CD8-positive, alpha-beta memory T cell (primary cell): ENCODE measurements around the gene THSD7A. TPM values are rescaled to one million over a fixed set of nuclear protein-coding genes. Genes with fewer than 3 reads are reported as not detected.

ENCODE experiments used
- CTCF ChIA-PET: fragments of 350-600 bp; sonication (Branson Sonifier 250); formaldehyde crosslinking; loops from one replicate; lab custom pipeline; 2021; ENCODE audit warnings: antibody characterized with exemption; lab: Charles Lee
- POLR2A ChIA-PET: fragments of 350-600 bp; sonication (Branson Sonifier 250); formaldehyde crosslinking; loops from one replicate; lab custom pipeline; 2021; ENCODE audit warnings: antibody characterized with exemption; lab: Charles Lee
- DNase-seq, 5 donors: peaks; one replicate each; pipeline versions ENCODE4 v3.0.0 to v3.0.0-alpha.2; 2020 to 2022; ENCODE audit warnings: mixed read lengths in 1 of 5
- H3K27ac ChIP-seq: one replicate; pipeline ENCODE4 v1.7.0; 2013; ENCODE audit warnings: low read depth, mild to moderate bottlenecking, low read length, moderate library complexity
- H3K27me3 ChIP-seq: 2 replicates; pipeline ENCODE4 v1.7.0; 2013; ENCODE audit warnings: low read length, mild to moderate bottlenecking; ENCODE audit not compliant: insufficient read depth, poor library complexity, severe bottlenecking
- H3K36me3 ChIP-seq: 2 replicates; pipeline ENCODE4 v1.7.0; 2013; ENCODE audit warnings: mild to moderate bottlenecking, low read length, moderate library complexity; ENCODE audit not compliant: insufficient read depth
- H3K4me1 ChIP-seq: 2 replicates; pipeline ENCODE4 v1.7.0; 2013; ENCODE audit warnings: mild to moderate bottlenecking, low read length, moderate library complexity; ENCODE audit not compliant: insufficient read depth
- H3K4me3 ChIP-seq: 2 replicates; pipeline ENCODE4 v1.7.0; 2013; ENCODE audit warnings: mild to moderate bottlenecking, low read length
- H3K9me3 ChIP-seq: 2 replicates; pipeline ENCODE4 v1.7.0; 2013; ENCODE audit warnings: mild to moderate bottlenecking, low read length
- H3K27ac Mint-ChIP-seq, 8 donors: one replicate each; pipeline ENCODE4 v1.8.0; 2020 to 2021; ENCODE audit warnings: mixed read lengths in 8 of 8, mild to moderate bottlenecking in 6 of 8, inconsistent platforms in 3 of 8, moderate library complexity in 3 of 8
- H3K27me3 Mint-ChIP-seq, 2 donors: one replicate each; pipeline ENCODE4 v1.8.0; 2020 to 2021; ENCODE audit warnings: mixed read lengths in 2 of 2, mild to moderate bottlenecking in 1 of 2, moderate library complexity in 1 of 2
- H3K36me3 Mint-ChIP-seq, 3 donors: one replicate each; pipeline ENCODE4 v1.8.0; 2020 to 2021; ENCODE audit warnings: mixed read lengths in 3 of 3, inconsistent platforms in 1 of 3, mild to moderate bottlenecking in 1 of 3
- H3K4me1 Mint-ChIP-seq, 3 donors: one replicate each; pipeline ENCODE4 v1.8.0; 2020 to 2021; ENCODE audit warnings: mixed read lengths in 3 of 3, inconsistent platforms in 1 of 3, mild to moderate bottlenecking in 1 of 3
- H3K4me3 Mint-ChIP-seq, 7 donors: one replicate each; pipeline ENCODE4 v1.8.0; 2020 to 2021; ENCODE audit warnings: mixed read lengths in 7 of 7, mild to moderate bottlenecking in 6 of 7, moderate library complexity in 4 of 7, inconsistent platforms in 2 of 7
- H3K9me3 Mint-ChIP-seq, 5 donors: one replicate each; pipeline ENCODE4 v1.8.0; 2020 to 2022; ENCODE audit warnings: mixed read lengths in 5 of 5, mild to moderate bottlenecking in 3 of 5, moderate library complexity in 2 of 5, inconsistent platforms in 1 of 5
- polyA plus RNA-seq: library from polyadenylated mRNA; unstranded; fragments of 300-500 nt; fragmentation: Illumina TruSeq; gene quantifications from one replicate; pipeline ENCODE4 v1.2.3, GENCODE V29; 2021
- total RNA-seq, 2 experiments: library from RNA; stranded (reverse); gene quantifications; one replicate each; pipeline ENCODE4 v1.2.3, GENCODE V29; 2021

The THSD7A gene
- total and polyA plus RNA-seq, 3 experiments from 2014 or later, result not detected

DNA sequence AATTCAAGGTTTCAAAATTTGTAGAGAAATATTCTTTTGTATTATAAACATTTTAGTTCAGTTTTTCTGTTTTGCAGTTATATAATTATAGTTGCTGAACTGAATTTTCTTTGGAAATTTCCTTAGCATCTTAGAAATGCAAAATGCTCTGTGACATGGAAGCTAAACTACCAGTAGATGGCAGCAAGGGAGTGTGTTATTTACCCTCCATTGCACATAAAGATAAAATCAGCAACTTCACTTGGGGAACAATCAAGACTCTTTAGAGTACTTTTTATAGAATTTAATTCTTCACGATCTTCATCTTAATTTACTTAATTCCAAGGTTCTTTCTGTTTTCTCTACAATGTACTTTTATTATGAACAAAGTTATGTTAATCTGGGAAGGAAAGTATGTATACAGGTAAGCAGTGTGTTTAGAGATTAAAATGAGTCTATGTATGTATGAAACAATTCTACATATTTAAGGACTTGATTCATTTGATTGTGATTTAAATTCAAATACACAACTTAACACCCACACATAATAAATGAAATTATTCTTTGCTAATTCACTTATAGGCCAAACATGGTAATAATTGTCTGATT, 404.2 kb downstream of the THSD7A start:
- Histone ChIP-seq H3K36me3 (no peaks in the 10 kb centered on the region), H3K4me3 (no peak overlapping the region), H3K4me1 (no peaks in the 10 kb centered on the region), H3K27me3 (no peaks in the 10 kb centered on the region), H3K9me3 (no peaks in the 10 kb centered on the region), H3K27ac (no peak overlapping the region)
- DNase-seq, result no peak
- H3K4me1 Mint-ChIP-seq, result no peaks in the 10 kb centered on the region
- no peaks in the 10 kb centered on the region for H3K9me3 Mint-ChIP-seq
- H3K27me3 Mint-ChIP-seq, result no peaks in the 10 kb centered on the region
- no peak overlapping the region for H3K27ac Mint-ChIP-seq
- CTCF ChIA-PET, result no interaction called here
- POLR2A ChIA-PET, result no interaction called here
- H3K36me3 Mint-ChIP-seq, result no peaks in the 10 kb centered on the region
- no peak overlapping the region for H3K4me3 Mint-ChIP-seq

DNA sequence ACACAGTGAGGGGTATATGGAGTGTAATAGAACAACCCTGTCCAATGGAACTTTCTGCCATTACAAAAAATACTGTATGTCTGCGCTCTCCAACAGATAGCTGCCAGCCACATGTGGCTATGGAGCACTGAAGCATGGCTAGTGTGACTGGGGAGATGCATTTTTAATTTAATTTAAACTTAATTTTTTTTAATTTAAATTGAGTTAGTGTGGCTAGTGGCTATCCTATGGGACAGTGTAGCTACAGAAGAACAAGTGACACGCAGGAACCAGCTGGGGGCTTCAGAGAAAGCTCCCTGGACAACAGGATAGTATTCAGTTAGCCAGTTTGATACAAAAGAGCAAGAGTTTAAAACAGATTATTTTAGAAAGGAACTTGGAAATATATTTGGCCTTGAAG, 408.0 kb downstream of the THSD7A start:
- Histone ChIP-seq H3K4me1 (no peaks in the 10 kb centered on the region), H3K27ac (no peak overlapping the region), H3K27me3 (no peaks in the 10 kb centered on the region), H3K36me3 (no peaks in the 10 kb centered on the region), H3K4me3 (no peak overlapping the region), H3K9me3 (no peaks in the 10 kb centered on the region)
- no peak overlapping the region for H3K27ac Mint-ChIP-seq
- H3K36me3 Mint-ChIP-seq, result no peaks in the 10 kb centered on the region
- H3K4me3 Mint-ChIP-seq, result no peak overlapping the region
- peaks cover 0 to 11% (median 4%) of the 10 kb centered on the region in 5 donors for H3K9me3 Mint-ChIP-seq
- DNase-seq, result no peak
- POLR2A ChIA-PET, result no interaction called here
- CTCF ChIA-PET, result no interaction called here
- no peaks in the 10 kb centered on the region for H3K27me3 Mint-ChIP-seq
- H3K4me1 Mint-ChIP-seq, result no peaks in the 10 kb centered on the region

DNA sequence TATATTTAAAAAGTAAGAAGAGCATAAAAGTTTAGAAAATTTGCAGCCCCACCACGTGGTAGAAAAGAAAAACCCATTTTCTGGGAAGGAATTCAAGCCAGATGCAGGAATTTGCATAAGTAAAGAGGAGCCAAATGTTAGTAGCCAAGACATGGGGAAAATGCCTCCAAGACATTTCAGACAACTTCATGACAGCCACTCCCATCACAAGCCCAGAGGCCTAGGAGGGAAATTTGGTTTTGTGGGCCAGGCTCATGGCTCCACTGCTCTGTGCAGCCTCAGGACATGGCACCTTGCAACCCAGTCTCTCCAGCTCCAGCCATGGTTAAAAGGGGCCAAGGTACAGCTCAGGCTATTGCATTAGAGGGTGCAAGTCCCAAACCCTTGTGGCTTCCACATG, 411.9 kb downstream of the THSD7A start:
- no peak overlapping the region for H3K4me3 Mint-ChIP-seq
- DNase-seq, result no peak
- no peaks in the 10 kb centered on the region for H3K36me3 ChIP-seq

DNA sequence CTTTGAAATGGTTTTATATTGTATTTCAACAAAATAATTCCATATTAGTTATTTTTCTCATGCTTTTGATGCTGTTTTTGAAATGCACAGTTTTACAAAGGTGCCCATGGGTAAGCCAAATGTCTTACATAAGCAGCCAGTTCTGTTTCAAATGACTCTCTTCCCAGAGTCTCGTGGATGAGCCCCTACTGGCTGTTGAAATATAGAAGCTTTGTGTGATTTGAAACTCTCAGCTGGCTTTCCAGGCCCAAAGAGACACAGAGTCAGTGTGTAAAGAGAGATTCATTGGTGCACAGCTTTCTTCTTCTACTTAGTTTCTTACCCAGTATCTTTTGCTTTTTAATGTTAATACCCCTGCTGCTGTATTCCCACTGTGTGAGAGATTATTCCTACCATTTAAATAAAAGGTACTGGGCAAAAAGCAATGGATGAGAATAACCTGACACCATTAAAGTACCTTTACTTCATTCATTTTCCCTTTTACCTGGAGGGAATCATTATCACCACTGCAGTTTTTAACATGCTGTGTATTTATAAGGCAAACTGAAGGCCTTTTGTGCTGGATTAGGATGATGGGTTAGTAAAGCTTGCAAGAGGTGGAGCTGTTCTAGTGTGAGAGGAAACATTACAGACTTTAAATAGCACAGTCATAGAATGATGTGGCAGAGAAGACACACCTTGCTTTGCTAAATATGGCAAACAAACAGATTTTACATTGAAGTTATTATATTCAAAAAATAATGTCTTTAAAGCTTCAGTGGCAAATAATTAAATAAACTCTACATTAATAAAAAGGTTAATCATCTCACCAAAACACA, 415.1 kb downstream of the THSD7A start:
- Mint-ChIP-seq H3K27ac (no peak overlapping the region), H3K4me1 (no peaks in the 10 kb centered on the region), H3K27me3 (no peaks in the 10 kb centered on the region), H3K36me3 (no peaks in the 10 kb centered on the region), H3K4me3 (no peak overlapping the region), H3K9me3 (peaks cover 1 to 17% (median 6%) of the 10 kb centered on the region in 5 donors)
- no peaks in the 10 kb centered on the region for H3K9me3 ChIP-seq
- no peaks in the 10 kb centered on the region for H3K4me1 ChIP-seq
- no peaks in the 10 kb centered on the region for H3K27me3 ChIP-seq
- H3K36me3 ChIP-seq, result no peaks in the 10 kb centered on the region
- ChIA-PET POLR2A (no interaction called here), CTCF (no interaction called here)
- H3K4me3 ChIP-seq, result no peak overlapping the region
- H3K27ac ChIP-seq, result no peak overlapping the region
- no peak for DNase-seq

More for the DNA sequence above, 411.9 kb downstream of the THSD7A start:
- CTCF ChIA-PET, result no interaction called here
- no peaks in the 10 kb centered on the region for H3K4me1 ChIP-seq
- Mint-ChIP-seq H3K36me3 (no peaks in the 10 kb centered on the region), H3K9me3 (peaks cover 0 to 11% (median 4%) of the 10 kb centered on the region in 5 donors), H3K4me1 (no peaks in the 10 kb centered on the region), H3K27ac (no peak overlapping the region), H3K27me3 (no peaks in the 10 kb centered on the region)
- no peaks in the 10 kb centered on the region for H3K9me3 ChIP-seq
- no peaks in the 10 kb centered on the region for H3K27me3 ChIP-seq
- POLR2A ChIA-PET, result no interaction called here
- H3K4me3 ChIP-seq, result no peak overlapping the region
- H3K27ac ChIP-seq, result no peak overlapping the region

DNA sequence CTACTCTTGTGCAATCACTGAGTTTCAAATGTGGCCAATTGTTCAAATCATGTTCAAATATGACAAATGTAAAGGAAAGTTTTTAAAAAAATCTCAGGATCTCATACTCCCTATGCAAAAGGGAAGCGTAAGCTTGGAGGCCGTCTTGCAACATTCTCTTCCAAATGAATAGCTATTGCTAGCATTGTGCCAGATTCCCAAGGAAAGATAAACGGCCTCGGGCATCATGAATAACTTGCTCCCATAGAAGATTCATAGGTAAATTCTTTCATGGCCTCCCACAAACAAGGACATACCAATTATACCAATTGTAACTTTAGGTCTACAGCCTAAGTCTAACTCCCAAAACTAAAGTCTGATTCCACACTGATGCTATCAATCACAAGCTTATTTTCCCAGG, 416.9 kb downstream of the THSD7A start:
- no peaks in the 10 kb centered on the region for H3K36me3 ChIP-seq
- no peak overlapping the region for H3K27ac Mint-ChIP-seq

DNA sequence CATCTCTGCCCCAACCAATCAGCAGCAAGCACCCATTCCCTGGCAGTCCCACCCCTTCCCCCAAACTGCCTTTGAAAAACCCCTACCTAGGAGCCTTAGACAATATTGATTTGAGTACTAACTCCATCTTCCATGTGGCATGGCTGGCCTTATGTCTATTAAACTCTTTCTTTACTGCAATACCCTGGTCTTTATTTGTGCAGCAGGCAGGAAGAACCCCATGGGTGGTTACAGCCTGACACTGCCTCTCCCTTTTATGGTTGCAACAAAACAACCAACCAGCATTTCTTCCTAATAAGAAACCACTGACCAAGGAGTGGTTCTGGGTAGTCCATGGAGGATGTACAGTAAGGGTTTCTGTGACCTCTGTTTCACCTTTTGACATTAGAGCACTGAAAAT, 418.1 kb downstream of the THSD7A start:
- Mint-ChIP-seq H3K27me3 (no peaks in the 10 kb centered on the region), H3K4me3 (no peak overlapping the region), H3K4me1 (no peaks in the 10 kb centered on the region), H3K36me3 (no peaks in the 10 kb centered on the region), H3K27ac (no peak overlapping the region), H3K9me3 (peaks cover 0 to 8% (median 4%) of the 10 kb centered on the region in 5 donors)
- no peak for DNase-seq
- no peaks in the 10 kb centered on the region for H3K36me3 ChIP-seq
- no peaks in the 10 kb centered on the region for H3K9me3 ChIP-seq
- no peaks in the 10 kb centered on the region for H3K27me3 ChIP-seq
- ChIA-PET CTCF (no interaction called here), POLR2A (no interaction called here)
- no peak overlapping the region for H3K4me3 ChIP-seq
- H3K4me1 ChIP-seq, result no peaks in the 10 kb centered on the region
- H3K27ac ChIP-seq, result no peak overlapping the region

More for the DNA sequence above, 416.9 kb downstream of the THSD7A start:
- POLR2A ChIA-PET, result no interaction called here
- H3K9me3 Mint-ChIP-seq, result peaks cover 0 to 13% (median 6%) of the 10 kb centered on the region in 5 donors
- H3K36me3 Mint-ChIP-seq, result no peaks in the 10 kb centered on the region
- H3K4me3 Mint-ChIP-seq, result no peak overlapping the region
- H3K9me3 ChIP-seq, result no peaks in the 10 kb centered on the region
- DNase-seq, result no peak
- no peak overlapping the region for H3K4me3 ChIP-seq
- CTCF ChIA-PET, result no interaction called here
- no peaks in the 10 kb centered on the region for H3K4me1 ChIP-seq
- H3K27ac ChIP-seq, result no peak overlapping the region
- H3K27me3 Mint-ChIP-seq, result no peaks in the 10 kb centered on the region
- H3K27me3 ChIP-seq, result no peaks in the 10 kb centered on the region
- no peaks in the 10 kb centered on the region for H3K4me1 Mint-ChIP-seq

DNA sequence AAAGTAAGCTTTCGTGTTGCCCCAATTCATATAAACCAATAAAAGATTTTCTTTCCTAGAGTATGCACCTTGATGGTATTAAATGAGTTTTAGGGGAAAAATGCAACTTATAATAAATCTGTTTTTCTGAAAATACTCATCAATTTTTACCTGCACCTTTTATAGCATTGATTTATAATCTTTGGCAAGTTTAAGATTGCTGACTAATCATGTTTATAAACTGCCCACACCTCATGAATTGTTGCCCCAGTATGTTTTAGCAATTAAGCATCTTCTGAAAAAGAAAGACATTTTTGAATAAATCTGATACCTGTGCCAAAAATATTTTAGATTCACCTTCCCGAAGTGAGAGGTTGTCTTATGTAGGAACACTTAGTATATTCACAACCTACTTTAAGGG, 420.0 kb downstream of the THSD7A start:
- ChIA-PET CTCF (no interaction called here), POLR2A (no interaction called here)
- no peaks in the 10 kb centered on the region for H3K4me1 Mint-ChIP-seq
- Histone ChIP-seq H3K4me3 (no peak overlapping the region), H3K9me3 (no peaks in the 10 kb centered on the region), H3K27ac (no peak overlapping the region), H3K4me1 (no peaks in the 10 kb centered on the region), H3K27me3 (no peaks in the 10 kb centered on the region), H3K36me3 (no peaks in the 10 kb centered on the region)
- H3K27me3 Mint-ChIP-seq, result no peaks in the 10 kb centered on the region
- no peaks in the 10 kb centered on the region for H3K36me3 Mint-ChIP-seq
- no peak for DNase-seq
- no peak overlapping the region for H3K4me3 Mint-ChIP-seq
- H3K27ac Mint-ChIP-seq, result no peak overlapping the region
- H3K9me3 Mint-ChIP-seq, result peaks cover 0 to 8% (median 4%) of the 10 kb centered on the region in 5 donors

DNA sequence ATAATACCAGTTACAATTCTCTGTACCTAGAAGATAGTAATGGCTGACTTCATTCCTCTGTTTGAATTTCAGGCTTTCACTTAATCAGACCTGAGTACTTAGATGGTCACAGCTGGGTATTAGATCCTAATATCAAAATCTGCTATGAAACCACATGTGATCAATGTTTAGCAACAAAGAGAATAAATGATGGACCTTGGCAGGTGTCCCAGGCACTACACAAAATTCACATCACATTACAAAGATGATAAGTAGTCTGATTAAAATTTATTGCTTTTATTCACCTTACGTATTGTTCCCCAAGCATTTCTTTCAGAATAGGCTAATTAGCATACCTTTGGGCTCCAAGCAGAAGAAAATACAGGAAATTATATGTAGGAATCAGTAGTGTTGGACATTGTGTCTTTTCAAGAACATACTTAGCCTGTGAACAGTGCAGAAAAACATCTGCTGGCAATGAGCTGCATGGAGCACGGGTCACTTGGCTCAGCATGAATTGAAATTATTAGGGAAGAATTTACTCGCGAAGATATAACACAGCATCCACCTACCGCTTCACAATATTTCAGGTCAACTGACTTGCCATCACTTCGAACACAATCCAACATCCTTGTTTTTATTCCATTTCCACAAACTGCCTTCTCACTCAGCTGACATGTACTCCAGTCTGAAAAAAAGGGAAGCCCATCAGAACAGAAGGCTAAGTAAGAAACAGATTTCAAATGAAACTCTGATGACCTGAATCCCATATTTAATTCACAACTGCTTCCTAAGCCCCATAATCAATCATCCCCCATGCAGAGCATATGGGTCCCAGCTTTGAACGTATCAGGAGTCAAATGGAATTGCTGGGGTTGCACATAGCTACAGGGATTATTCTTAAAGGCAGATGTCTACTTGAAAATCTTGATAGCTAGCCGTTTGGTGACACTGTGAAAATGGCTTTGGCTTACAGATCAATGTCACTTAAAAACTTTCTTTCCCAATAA, 421.0 kb downstream of the THSD7A start:
- CTCF ChIA-PET, result no interaction called here
- Mint-ChIP-seq H3K27ac (no peak overlapping the region), H3K27me3 (no peaks in the 10 kb centered on the region), H3K4me3 (no peak overlapping the region), H3K4me1 (no peaks in the 10 kb centered on the region), H3K36me3 (no peaks in the 10 kb centered on the region), H3K9me3 (peaks cover 0 to 8% (median 4%) of the 10 kb centered on the region in 5 donors)
- H3K4me3 ChIP-seq, result no peak overlapping the region
- POLR2A ChIA-PET, result no interaction called here
- H3K4me1 ChIP-seq, result no peaks in the 10 kb centered on the region
- no peaks in the 10 kb centered on the region for H3K36me3 ChIP-seq
- no peaks in the 10 kb centered on the region for H3K9me3 ChIP-seq
- no peaks in the 10 kb centered on the region for H3K27me3 ChIP-seq
- DNase-seq, result no peak
- no peak overlapping the region for H3K27ac ChIP-seq
